ENCODE measurements around the gene RABGGTA. TPM values are rescaled to one million over a fixed set of nuclear protein-coding genes. Genes with fewer than 3 reads are reported as not detected.

RABGGTA gene, protein sequence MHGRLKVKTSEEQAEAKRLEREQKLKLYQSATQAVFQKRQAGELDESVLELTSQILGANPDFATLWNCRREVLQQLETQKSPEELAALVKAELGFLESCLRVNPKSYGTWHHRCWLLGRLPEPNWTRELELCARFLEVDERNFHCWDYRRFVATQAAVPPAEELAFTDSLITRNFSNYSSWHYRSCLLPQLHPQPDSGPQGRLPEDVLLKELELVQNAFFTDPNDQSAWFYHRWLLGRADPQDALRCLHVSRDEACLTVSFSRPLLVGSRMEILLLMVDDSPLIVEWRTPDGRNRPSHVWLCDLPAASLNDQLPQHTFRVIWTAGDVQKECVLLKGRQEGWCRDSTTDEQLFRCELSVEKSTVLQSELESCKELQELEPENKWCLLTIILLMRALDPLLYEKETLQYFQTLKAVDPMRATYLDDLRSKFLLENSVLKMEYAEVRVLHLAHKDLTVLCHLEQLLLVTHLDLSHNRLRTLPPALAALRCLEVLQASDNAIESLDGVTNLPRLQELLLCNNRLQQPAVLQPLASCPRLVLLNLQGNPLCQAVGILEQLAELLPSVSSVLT
- 25.1 TPM for total RNA-seq

DNA sequence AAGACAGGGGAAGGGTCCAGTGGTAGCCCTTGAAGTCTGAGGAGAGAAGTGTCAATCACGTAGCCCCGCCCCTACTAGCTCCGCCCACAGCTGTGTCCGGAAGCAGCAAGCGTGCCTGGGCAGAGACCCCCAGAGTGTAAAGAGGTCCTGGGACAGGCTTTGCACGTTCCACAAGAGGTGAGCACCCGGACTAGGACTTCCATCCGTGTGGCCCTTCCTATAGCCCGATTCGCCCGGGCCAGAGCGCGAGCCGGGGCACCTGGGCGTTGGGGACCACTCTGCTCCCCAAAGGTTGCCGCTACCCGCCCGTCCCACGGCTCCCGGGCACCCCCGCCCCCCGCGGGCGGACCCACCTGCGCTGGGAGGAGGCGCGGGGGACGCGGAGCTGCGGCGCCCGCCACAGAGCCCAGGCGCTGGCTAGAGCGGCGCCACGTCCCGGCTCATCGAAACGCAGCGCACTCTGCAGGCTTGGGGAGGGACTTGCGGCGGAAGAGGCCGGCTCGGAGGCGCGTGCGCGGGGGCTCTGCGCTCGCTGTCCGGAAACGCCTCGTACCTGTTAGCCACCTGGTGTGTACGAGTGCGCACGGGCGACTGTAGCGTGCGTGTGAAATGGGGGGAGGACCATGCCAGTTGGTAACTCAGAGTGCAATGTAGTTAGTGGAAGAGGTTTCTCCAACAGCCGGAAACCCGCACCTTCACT lies at the start of gene RABGGTA:
Gene RABGGTA (minus strand): TSS at position 464 of the 700 bp plus-strand sequence. CDS start 482 bp downstream, outside the sequence.
- H3K4me1 ChIP-seq (ENCODE audit: insufficient read depth, low read length), result peaks cover 54% of the 10 kb centered on the region
- no peaks in the 10 kb centered on the region for H3K27me3 ChIP-seq (ENCODE audit: insufficient read depth, low read length)
- peak within 1 kb of the TSS; percentile 92 for H3K4me3 ChIP-seq (ENCODE audit: low read length)

GRCh38 chr14:24317141-24317928 lies 45.9 kb upstream of the RABGGTA start:
- H3K9me3 ChIP-seq (ENCODE audit: low read depth, low read length), result no peaks in the 10 kb centered on the region
- no peaks in the 10 kb centered on the region for H3K27me3 ChIP-seq (ENCODE audit: insufficient read depth, low read length)
- peaks cover 68% of the 10 kb centered on the region for H3K4me1 ChIP-seq (ENCODE audit: insufficient read depth, low read length)
- H3K4me3 ChIP-seq (ENCODE audit: low read length), result no peak overlapping the region

More for the DNA sequence above, at the start of gene RABGGTA:
- H3K9me3 ChIP-seq (ENCODE audit: low read depth, low read length), result no peaks in the 10 kb centered on the region

DNA sequence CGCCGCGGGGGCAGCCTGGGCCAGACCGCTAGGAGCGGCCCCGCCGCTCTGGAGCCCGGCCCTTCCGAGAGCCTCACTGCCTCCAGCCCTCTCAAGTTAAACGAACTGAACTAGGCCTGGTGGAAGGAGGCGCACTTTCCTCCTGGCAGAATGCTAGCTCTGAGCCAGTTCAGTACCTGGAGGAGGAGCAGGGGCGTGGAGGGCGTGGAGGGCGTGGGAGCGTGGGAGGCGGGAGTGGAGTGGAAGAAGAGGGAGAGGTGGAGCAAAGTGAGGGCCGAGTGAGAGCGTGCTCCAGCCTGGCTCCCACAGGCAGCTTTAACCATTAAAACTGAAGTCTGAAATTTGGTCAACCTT lies 45.2 kb upstream of the RABGGTA start:
- no peak overlapping the region for H3K4me3 ChIP-seq (ENCODE audit: low read length)
- no peaks in the 10 kb centered on the region for H3K9me3 ChIP-seq (ENCODE audit: low read depth, low read length)
- no peaks in the 10 kb centered on the region for H3K27me3 ChIP-seq (ENCODE audit: insufficient read depth, low read length)
- H3K4me1 ChIP-seq (ENCODE audit: insufficient read depth, low read length), result peaks cover 76% of the 10 kb centered on the region

- H3K4me3 ChIP-seq (ENCODE audit: low read length), result peak overlapping the region; percentile 34
- no peaks in the 10 kb centered on the region for H3K27me3 ChIP-seq (ENCODE audit: insufficient read depth, low read length)
- no peaks in the 10 kb centered on the region for H3K9me3 ChIP-seq (ENCODE audit: low read depth, low read length)
- H3K4me1 ChIP-seq (ENCODE audit: insufficient read depth, low read length), result peaks cover 82% of the 10 kb centered on the region
Measured at GRCh38 chr14:24315807-24316596, 44.6 kb upstream of the RABGGTA start.

DNA sequence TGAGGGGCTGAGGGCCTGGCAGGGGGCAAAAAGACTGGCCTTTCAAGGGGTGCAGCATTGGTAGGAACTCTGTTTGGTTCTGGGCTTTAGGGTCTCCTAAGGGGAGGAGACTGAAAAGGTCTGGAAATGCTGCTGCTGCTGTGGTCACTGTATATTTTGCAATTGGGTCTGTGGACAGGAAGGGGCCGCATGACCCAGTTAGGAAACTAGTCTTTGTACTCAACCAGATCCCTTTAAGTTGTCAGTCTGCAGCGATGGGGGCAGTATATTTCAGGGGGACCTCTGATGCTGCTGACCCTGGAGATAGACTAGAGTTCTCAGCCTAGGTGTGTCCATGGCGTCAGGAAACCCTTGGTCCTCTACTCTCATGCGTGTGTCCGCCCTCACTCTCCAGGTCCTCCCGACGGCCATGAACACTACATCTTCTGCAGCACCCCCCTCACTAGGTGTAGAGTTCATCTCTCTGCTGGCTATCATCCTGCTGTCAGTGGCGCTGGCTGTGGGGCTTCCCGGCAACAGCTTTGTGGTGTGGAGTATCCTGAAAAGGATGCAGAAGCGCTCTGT lies 43.9 kb upstream of the RABGGTA start:
- Histone ChIP-seq H3K4me3 (ENCODE audit: low read length) (peak overlapping the region; percentile 34), H3K4me1 (ENCODE audit: insufficient read depth, low read length) (peaks cover 89% of the 10 kb centered on the region), H3K9me3 (ENCODE audit: low read depth, low read length) (no peaks in the 10 kb centered on the region), H3K27me3 (ENCODE audit: insufficient read depth, low read length) (no peaks in the 10 kb centered on the region)

- no peaks in the 10 kb centered on the region for H3K9me3 ChIP-seq (ENCODE audit: low read depth, low read length)
- H3K4me3 ChIP-seq (ENCODE audit: low read length), result peak overlapping the region; percentile 34
- H3K4me1 ChIP-seq (ENCODE audit: insufficient read depth, low read length), result peaks cover 96% of the 10 kb centered on the region
- H3K27me3 ChIP-seq (ENCODE audit: insufficient read depth, low read length), result no peaks in the 10 kb centered on the region
Measured at GRCh38 chr14:24314377-24315193, 43.2 kb upstream of the RABGGTA start.

DNA sequence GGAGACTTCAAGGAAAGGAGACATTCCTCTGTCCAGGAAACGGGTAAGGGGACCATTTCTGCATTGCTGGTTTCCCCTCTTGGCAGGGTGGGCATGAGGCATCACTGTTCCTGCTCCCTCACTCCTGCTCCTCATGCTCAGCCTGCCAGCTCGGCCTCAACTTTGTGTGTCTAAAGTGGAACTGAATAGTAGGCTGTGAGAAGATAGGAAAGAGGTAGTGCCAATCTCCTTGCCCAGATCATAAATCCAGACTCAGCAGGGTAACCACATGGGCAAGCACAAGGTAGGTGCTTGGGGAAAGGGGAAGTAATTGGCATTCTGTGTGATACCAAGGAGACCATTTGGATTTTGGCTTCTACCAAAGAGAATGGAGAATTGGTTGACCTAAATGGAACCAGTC lies 42.5 kb upstream of the RABGGTA start:
- Histone ChIP-seq H3K4me3 (ENCODE audit: low read length) (no peak overlapping the region), H3K27me3 (ENCODE audit: insufficient read depth, low read length) (no peaks in the 10 kb centered on the region), H3K9me3 (ENCODE audit: low read depth, low read length) (no peaks in the 10 kb centered on the region), H3K4me1 (ENCODE audit: insufficient read depth, low read length) (peaks cover 100% of the 10 kb centered on the region)

GRCh38 chr14:24312736-24313507 lies 41.5 kb upstream of the RABGGTA start:
- Histone ChIP-seq H3K4me3 (ENCODE audit: low read length) (peak overlapping the region; percentile 47), H3K4me1 (ENCODE audit: insufficient read depth, low read length) (peaks cover 100% of the 10 kb centered on the region), H3K9me3 (ENCODE audit: low read depth, low read length) (no peaks in the 10 kb centered on the region), H3K27me3 (ENCODE audit: insufficient read depth, low read length) (no peaks in the 10 kb centered on the region)

DNA sequence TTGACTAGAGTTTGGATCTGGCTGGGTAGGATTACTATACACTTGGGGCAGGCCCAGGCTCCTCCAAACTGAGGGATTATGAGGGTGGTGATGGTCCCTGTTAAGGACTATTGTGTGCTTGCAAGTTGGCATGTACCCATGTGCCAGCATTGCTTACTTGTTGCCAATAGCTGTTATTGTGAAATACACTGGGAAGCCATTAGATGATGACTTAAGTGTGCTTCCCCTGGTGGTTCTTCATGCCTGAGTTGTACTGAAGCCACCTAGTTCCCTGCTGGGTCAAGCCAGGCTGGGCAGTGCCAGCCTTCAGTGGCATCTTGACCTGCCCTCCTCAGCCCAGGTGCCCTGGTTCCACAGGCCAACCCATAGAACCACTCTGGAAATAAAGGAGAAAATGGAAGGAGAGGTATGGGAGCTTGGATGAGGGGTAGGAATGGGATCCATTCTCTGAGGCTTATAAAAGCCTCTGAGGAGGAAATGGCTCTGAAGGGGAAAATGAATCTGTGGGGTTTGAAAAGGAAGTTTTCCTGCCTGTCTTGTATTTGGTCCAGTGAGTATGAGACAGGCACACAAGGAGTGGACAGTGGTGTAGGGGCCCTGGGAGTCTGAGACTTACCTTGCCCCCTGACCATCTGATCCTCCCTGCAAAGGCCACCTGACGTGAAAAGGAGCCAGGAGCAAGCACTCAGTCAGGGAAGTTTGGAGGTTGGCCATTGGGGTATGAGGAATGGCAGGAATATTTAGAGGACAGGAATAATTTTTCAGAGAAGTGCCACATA lies 40.6 kb upstream of the RABGGTA start:
- Histone ChIP-seq H3K4me1 (ENCODE audit: insufficient read depth, low read length) (peaks cover 95% of the 10 kb centered on the region), H3K4me3 (ENCODE audit: low read length) (peak overlapping the region; percentile 47), H3K9me3 (ENCODE audit: low read depth, low read length) (no peaks in the 10 kb centered on the region), H3K27me3 (ENCODE audit: insufficient read depth, low read length) (no peaks in the 10 kb centered on the region)

- Histone ChIP-seq H3K4me3 (ENCODE audit: low read length) (peak within 1 kb of the TSS; percentile 47), H3K9me3 (ENCODE audit: low read depth, low read length) (no peaks in the 10 kb centered on the region), H3K4me1 (ENCODE audit: insufficient read depth, low read length) (peaks cover 84% of the 10 kb centered on the region), H3K27me3 (ENCODE audit: insufficient read depth, low read length) (no peaks in the 10 kb centered on the region)
Measured at GRCh38 chr14:24310646-24311604, 39.5 kb upstream of the RABGGTA start, which contains the start of gene LTB4R. Gene LTB4R (plus strand): TSS chr14:24311502. CDS start chr14:24315652, 4,150 bp downstream.

GRCh38 chr14:24310265-24310645 lies 38.9 kb upstream of the RABGGTA start:
- Histone ChIP-seq H3K4me3 (ENCODE audit: low read length) (peak overlapping the region; percentile 47), H3K9me3 (ENCODE audit: low read depth, low read length) (no peaks in the 10 kb centered on the region), H3K27me3 (ENCODE audit: insufficient read depth, low read length) (no peaks in the 10 kb centered on the region), H3K4me1 (ENCODE audit: insufficient read depth, low read length) (peaks cover 77% of the 10 kb centered on the region)

Data from mononuclear cell (primary cell).